Natural killer cell (primary cell): ENCODE data around the gene WDR90. TPM values are rescaled to one million over a fixed set of nuclear protein-coding genes. Genes with fewer than 3 reads are reported as not detected.

ENCODE experiments used
- ATAC-seq, 3 donors: fragments of 150-1000 bp in 2 of 3; fragments of 200-7000 bp in 1 of 3; cut with Tn5 transposase; 1 replicate in 1 of 3; 2 replicates in 2 of 3; pipeline ENCODE4 v1.10.0; 2021; ENCODE audit warnings: mild to moderate bottlenecking in 2 of 3, moderate library complexity in 2 of 3
- DNase-seq, 2 donors: peaks; one replicate each; pipeline versions ENCODE4 v3.0.0 to v3.0.0-alpha.2; 2013 to 2021; ENCODE audit warnings: mixed read lengths in 1 of 2
- H3K27ac ChIP-seq: one replicate; pipeline ENCODE4 v1.5.1; 2013; ENCODE audit warnings: mild to moderate bottlenecking, low read length
- H3K27me3 ChIP-seq: one replicate; pipeline ENCODE4 v1.6.1; 2013; ENCODE audit warnings: low read length; ENCODE audit not compliant: control insufficient read depth, insufficient read depth
- H3K36me3 ChIP-seq: one replicate; pipeline ENCODE4 v1.6.1; 2013; ENCODE audit warnings: low read length; ENCODE audit not compliant: control insufficient read depth, insufficient read depth
- H3K4me1 ChIP-seq: one replicate; pipeline ENCODE4 v1.6.1; 2013; ENCODE audit warnings: low read length; ENCODE audit not compliant: control insufficient read depth, insufficient read depth
- H3K4me3 ChIP-seq: one replicate; pipeline ENCODE4 v1.5.1; 2013; ENCODE audit warnings: low read length
- H3K9me3 ChIP-seq: one replicate; pipeline ENCODE4 v1.6.1; 2013; ENCODE audit warnings: low read length; ENCODE audit not compliant: control insufficient read depth, insufficient read depth
- H3K27ac Mint-ChIP-seq, 2 donors: one replicate each; pipeline ENCODE4 v1.8.0; 2022; ENCODE audit warnings: mild to moderate bottlenecking in 2 of 2, mixed read lengths in 2 of 2, moderate library complexity in 1 of 2
- H3K27me3 Mint-ChIP-seq, 2 donors: one replicate each; pipeline ENCODE4 v1.8.0; 2022; ENCODE audit warnings: low read depth in 2 of 2, mixed read lengths in 2 of 2
- H3K36me3 Mint-ChIP-seq: one replicate; pipeline ENCODE4 v1.8.0; 2022; ENCODE audit warnings: mixed read lengths
- H3K4me1 Mint-ChIP-seq, 2 donors: one replicate each; pipeline ENCODE4 v1.8.0; 2022; ENCODE audit warnings: mixed read lengths in 2 of 2
- H3K4me3 Mint-ChIP-seq: one replicate; pipeline ENCODE4 v1.8.0; 2022; ENCODE audit warnings: mild to moderate bottlenecking, moderate library complexity, mixed read lengths
- H3K9me3 Mint-ChIP-seq, 2 donors: one replicate each; pipeline ENCODE4 v1.8.0; 2022; ENCODE audit warnings: mixed read lengths in 2 of 2
- WGBS: methylation state at CpG from one replicate; pipeline ENCODE4 v1.1.7; 2013; ENCODE audit warnings: missing lambda C conversion rate; ENCODE audit not compliant: insufficient coverage; 5-methylcytosine and 5-hydroxymethylcytosine counted together
- intact Hi-C: fragments of 100-400 bp; cut with micrococcal nuclease; formaldehyde crosslinking; loops from one replicate; pipeline ENCODE4 v1.14.2; 2022
- total RNA-seq, 4 donors: library from RNA; stranded (reverse); fragments of 120-200 nt in 1 of 4; gene quantifications; one replicate each; pipeline versions ENCODE4 v1.2.3 to v1.2.4, GENCODE V29; 2013 to 2022
- TF ChIP-seq, protein P1 (sequence below): fragments of 200-600 bp; IDR thresholded peaks from one replicate; pipeline ENCODE4 v1.8.0; 2022; ENCODE audit warnings: antibody characterized with exemption

Gene WDR90
- total RNA-seq, 3 donors from 2014 or later (not counting 1 experiment from before 2014, with no cell fraction given): 16.7 to 22.8 (median 20.2) TPM

DNA sequence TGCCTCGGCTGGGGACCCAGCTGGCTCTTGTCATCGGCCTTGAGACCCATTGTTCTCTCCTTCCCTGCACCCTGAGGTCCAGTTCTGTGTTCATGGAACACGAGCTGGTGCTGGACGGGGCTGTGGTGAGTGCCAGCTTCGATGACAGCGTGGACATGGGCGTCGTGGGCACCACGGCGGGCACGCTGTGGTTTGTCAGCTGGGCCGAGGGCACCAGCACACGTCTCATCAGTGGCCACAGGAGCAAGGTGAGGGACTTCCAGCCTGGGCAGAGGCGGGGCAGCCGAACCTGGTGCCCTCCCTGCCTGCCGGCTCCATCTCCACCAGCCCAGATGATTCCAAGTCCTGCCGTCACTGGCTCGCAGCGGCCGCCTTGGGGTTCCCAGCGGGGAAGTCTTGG lies 13.4 kb downstream of the WDR90 start:
- DNase-seq (no peak), ATAC-seq (no peak)
- no peak overlapping the region for H3K27ac Mint-ChIP-seq
- no peak overlapping the region for H3K4me3 ChIP-seq
- TF ChIP-seq, protein P1, sequence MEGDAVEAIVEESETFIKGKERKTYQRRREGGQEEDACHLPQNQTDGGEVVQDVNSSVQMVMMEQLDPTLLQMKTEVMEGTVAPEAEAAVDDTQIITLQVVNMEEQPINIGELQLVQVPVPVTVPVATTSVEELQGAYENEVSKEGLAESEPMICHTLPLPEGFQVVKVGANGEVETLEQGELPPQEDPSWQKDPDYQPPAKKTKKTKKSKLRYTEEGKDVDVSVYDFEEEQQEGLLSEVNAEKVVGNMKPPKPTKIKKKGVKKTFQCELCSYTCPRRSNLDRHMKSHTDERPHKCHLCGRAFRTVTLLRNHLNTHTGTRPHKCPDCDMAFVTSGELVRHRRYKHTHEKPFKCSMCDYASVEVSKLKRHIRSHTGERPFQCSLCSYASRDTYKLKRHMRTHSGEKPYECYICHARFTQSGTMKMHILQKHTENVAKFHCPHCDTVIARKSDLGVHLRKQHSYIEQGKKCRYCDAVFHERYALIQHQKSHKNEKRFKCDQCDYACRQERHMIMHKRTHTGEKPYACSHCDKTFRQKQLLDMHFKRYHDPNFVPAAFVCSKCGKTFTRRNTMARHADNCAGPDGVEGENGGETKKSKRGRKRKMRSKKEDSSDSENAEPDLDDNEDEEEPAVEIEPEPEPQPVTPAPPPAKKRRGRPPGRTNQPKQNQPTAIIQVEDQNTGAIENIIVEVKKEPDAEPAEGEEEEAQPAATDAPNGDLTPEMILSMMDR: no peak
- intact Hi-C loops: loop anchor here (5.0 kb wide), 1 partner anchor 270 kb away; no protein-coding TSS in a partner anchor
- no peak overlapping the region for H3K27ac ChIP-seq
- H3K27me3 ChIP-seq: no peaks in the 10 kb centered on the region
- H3K9me3 Mint-ChIP-seq: no peaks in the 10 kb centered on the region
- no peaks in the 10 kb centered on the region for H3K9me3 ChIP-seq
- no peaks in the 10 kb centered on the region for H3K27me3 Mint-ChIP-seq
- H3K36me3 ChIP-seq: no peaks in the 10 kb centered on the region
- H3K4me1 Mint-ChIP-seq: peaks cover 4 to 15% of the 10 kb centered on the region in 2 donors
- no peaks in the 10 kb centered on the region for H3K36me3 Mint-ChIP-seq
- peaks cover 27% of the 10 kb centered on the region for H3K4me1 ChIP-seq
- H3K4me3 Mint-ChIP-seq: no peak overlapping the region
- WGBS: 93% methylated on average over 21 of the region's 21 CpGs

DNA sequence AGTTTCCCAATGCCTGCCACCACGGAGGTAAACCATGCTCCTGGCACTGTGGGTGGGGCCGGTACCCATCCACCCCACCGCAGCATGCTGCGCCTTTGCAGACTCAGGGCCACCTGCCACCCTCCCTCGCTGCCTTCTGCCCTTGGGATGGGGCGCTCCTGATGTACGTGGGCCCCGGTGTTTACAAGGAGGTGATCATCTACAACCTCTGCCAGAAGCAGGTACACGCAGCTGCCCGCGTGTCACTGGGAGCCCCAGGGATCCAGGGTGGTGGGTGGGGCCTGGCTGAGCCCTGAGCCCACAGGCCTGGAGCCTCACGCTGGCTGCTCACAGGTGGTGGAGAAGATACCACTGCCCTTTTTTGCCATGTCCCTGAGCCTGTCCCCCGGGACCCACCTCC lies 17.4 kb downstream of the WDR90 start:
- Histone ChIP-seq H3K4me3 (no peak overlapping the region), H3K9me3 (no peaks in the 10 kb centered on the region), H3K36me3 (peaks cover 16% of the 10 kb centered on the region), H3K27ac (no peak overlapping the region), H3K4me1 (peaks cover 24% of the 10 kb centered on the region), H3K27me3 (no peaks in the 10 kb centered on the region)
- ATAC-seq (no peak), DNase-seq (no peak)
- H3K9me3 Mint-ChIP-seq: no peaks in the 10 kb centered on the region
- H3K27ac Mint-ChIP-seq: no peak overlapping the region
- WGBS: 94% methylated on average over 13 of the region's 13 CpGs
- no peak overlapping the region for H3K4me3 Mint-ChIP-seq
- H3K27me3 Mint-ChIP-seq: no peaks in the 10 kb centered on the region
- TF ChIP-seq, protein P1: no peak
- intact Hi-C loops: no loop called here
- no peaks in the 10 kb centered on the region for H3K36me3 Mint-ChIP-seq
- H3K4me1 Mint-ChIP-seq: peaks cover 0 to 5% of the 10 kb centered on the region in 2 donors

DNA sequence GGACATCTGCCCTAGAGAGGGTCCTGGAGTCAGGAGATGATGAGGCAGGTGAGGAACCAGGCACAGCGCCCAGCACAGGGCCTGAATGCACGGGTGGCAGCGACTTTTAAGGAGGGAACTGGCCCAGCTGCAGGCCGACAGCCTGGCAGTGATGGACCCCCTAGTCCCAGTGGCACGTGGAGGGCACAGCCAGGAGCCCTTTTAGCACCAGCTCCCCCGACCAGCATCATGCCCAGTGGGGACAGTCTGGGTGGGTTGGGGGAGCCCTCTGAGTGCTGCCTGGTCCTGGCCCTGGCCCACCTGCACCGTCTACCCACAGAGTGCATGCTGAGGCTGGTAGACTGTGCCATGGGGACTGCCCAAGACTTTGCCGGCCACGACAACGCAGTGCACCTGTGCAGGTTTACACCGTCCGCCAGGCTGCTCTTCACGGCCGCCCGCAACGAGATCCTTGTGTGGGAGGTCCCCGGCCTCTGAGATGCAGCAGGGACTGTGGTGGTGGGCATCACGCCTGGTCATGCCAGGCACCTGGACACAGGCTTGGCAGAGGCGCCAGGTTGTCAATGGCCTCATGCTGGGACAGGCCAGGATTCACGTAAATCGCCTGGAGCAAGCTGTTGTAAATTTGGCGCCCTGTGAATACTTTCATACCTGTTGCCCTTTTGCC lies 18.1 kb downstream of the WDR90 start:
- Histone ChIP-seq H3K27me3 (no peaks in the 10 kb centered on the region), H3K36me3 (peaks cover 17% of the 10 kb centered on the region), H3K4me1 (peaks cover 21% of the 10 kb centered on the region), H3K27ac (peak overlapping the region; percentile 62), H3K4me3 (no peak overlapping the region), H3K9me3 (no peaks in the 10 kb centered on the region)
- Mint-ChIP-seq H3K9me3 (no peaks in the 10 kb centered on the region), H3K36me3 (no peaks in the 10 kb centered on the region), H3K4me3 (peak overlapping the region; percentile 83), H3K4me1 (peaks cover 0 to 5% of the 10 kb centered on the region in 2 donors), H3K27me3 (no peaks in the 10 kb centered on the region), H3K27ac (peak overlapping the region; percentile 72 to 88)
- ATAC-seq (no peak), DNase-seq (no peak)
- WGBS: 89% methylated on average over 22 of the region's 22 CpGs
- TF ChIP-seq, protein P1: no peak
- intact Hi-C loops: no loop called here
